WERI-Rb-1 (cell line): ENCODE results near the gene C1orf105.

Experiments used
- DNase-seq: peaks from one replicate; pipeline ENCODE4 v3.0.0-alpha.2; 2020
- H3K27ac ChIP-seq: fragments of 250-450 bp; sonication (Bioruptor Pico); 2 replicates; pipeline ENCODE4 v1.5.1; 2020; ENCODE audit warnings: mild to moderate bottlenecking, moderate library complexity
- H3K27me3 ChIP-seq: fragments of 250-450 bp; sonication (Bioruptor Pico); 2 replicates; pipeline ENCODE4 v1.5.1; 2021; ENCODE audit warnings: mild to moderate bottlenecking, low read depth, moderate library complexity; ENCODE audit not compliant: insufficient read depth, severe bottlenecking
- H3K36me3 ChIP-seq: fragments of 250-450 bp; sonication (Bioruptor Pico); 2 replicates; pipeline ENCODE4 v1.5.1; 2020; ENCODE audit warnings: mild to moderate bottlenecking, moderate library complexity
- H3K4me3 ChIP-seq: 2 replicates; pipeline ENCODE4 v1.5.1; 2011; ENCODE audit warnings: low read depth, mild to moderate bottlenecking, control low read depth, low read length
- H3K9me3 ChIP-seq: fragments of 250-450 bp; sonication (Bioruptor Pico); 2 replicates; pipeline ENCODE4 v1.5.1; 2021; ENCODE audit warnings: mild to moderate bottlenecking, moderate library complexity; ENCODE audit not compliant: severe bottlenecking
- CTCF ChIP-seq: IDR thresholded peaks from 2 replicates; pipeline ENCODE4 v1.5.1; 2011; ENCODE audit warnings: low read depth, mild to moderate bottlenecking, control low read depth, inconsistent platforms, low read length

The C1orf105 gene

GRCh38 chr1:172478485-172478884, 58.0 kb downstream of the C1orf105 start:
- Histone ChIP-seq H3K36me3 (no peaks in the 10 kb centered on the region), H3K9me3 (no peaks in the 10 kb centered on the region), H3K4me3 (no peak overlapping the region), H3K27ac (no peak overlapping the region), H3K27me3 (peaks cover 84% of the 10 kb centered on the region)
- TF ChIP-seq CTCF, result no peak
- no peak for DNase-seq

GRCh38 chr1:172480431-172480830, 59.9 kb downstream of the C1orf105 start:
- DNase-seq, result no peak
- H3K9me3 ChIP-seq, result no peaks in the 10 kb centered on the region
- no peak overlapping the region for H3K27ac ChIP-seq
- H3K27me3 ChIP-seq, result peaks cover 84% of the 10 kb centered on the region
- H3K36me3 ChIP-seq, result no peaks in the 10 kb centered on the region
- TF ChIP-seq CTCF, result no peak
- H3K4me3 ChIP-seq, result no peak overlapping the region

GRCh38 chr1:172482044-172482443, 61.6 kb downstream of the C1orf105 start:
- Histone ChIP-seq H3K27ac (no peak overlapping the region), H3K9me3 (no peaks in the 10 kb centered on the region), H3K36me3 (no peaks in the 10 kb centered on the region), H3K27me3 (peaks cover 85% of the 10 kb centered on the region), H3K4me3 (no peak overlapping the region)
- TF ChIP-seq CTCF, result no peak
- no peak for DNase-seq

- H3K4me3 ChIP-seq, result no peak overlapping the region
- no peak overlapping the region for H3K27ac ChIP-seq
- peaks cover 84% of the 10 kb centered on the region for H3K27me3 ChIP-seq
- TF ChIP-seq CTCF, result no peak
- H3K36me3 ChIP-seq, result no peaks in the 10 kb centered on the region
- no peaks in the 10 kb centered on the region for H3K9me3 ChIP-seq
- DNase-seq, result no peak
These were observed 63.0 kb downstream of the C1orf105 start for GRCh38 chr1:172483448-172483847.

- Histone ChIP-seq H3K9me3 (no peaks in the 10 kb centered on the region), H3K36me3 (no peaks in the 10 kb centered on the region), H3K4me3 (no peak overlapping the region), H3K27me3 (peaks cover 84% of the 10 kb centered on the region), H3K27ac (no peak overlapping the region)
- no peak for TF ChIP-seq CTCF
- DNase-seq, result no peak
These were observed 63.8 kb downstream of the C1orf105 start for GRCh38 chr1:172484252-172484651.

GRCh38 chr1:172485626-172486025, 65.1 kb downstream of the C1orf105 start:
- Histone ChIP-seq H3K9me3 (no peaks in the 10 kb centered on the region), H3K27me3 (peaks cover 84% of the 10 kb centered on the region), H3K27ac (no peak overlapping the region), H3K36me3 (no peaks in the 10 kb centered on the region), H3K4me3 (no peak overlapping the region)
- no peak for TF ChIP-seq CTCF
- DNase-seq, result no peak
